GM12878 (cell line): Measurements from ENCODE around the gene DLG1.

Source experiments
- GATAD2B ChIP-seq: fragments of 450-650 bp; conservative IDR thresholded peaks from 2 replicates; pipeline ENCODE4 v1.6.1; 2017; ENCODE audit warnings: low read depth, mild to moderate bottlenecking, moderate library complexity
- JUND ChIP-seq: IDR thresholded peaks from 2 replicates; pipeline ENCODE4 v1.6.1; 2012; ENCODE audit warnings: low read depth, mild to moderate bottlenecking, low read length, improper control_type of control experiment, moderate library complexity
- KLF5 ChIP-seq: fragments of 450-650 bp; IDR thresholded peaks from 2 replicates; pipeline ENCODE4 v1.6.1; 2014; ENCODE audit warnings: mild to moderate bottlenecking; ENCODE audit not compliant: partially characterized antibody
- POLR2A ChIP-seq: IDR thresholded peaks from 2 replicates; pipeline ENCODE4 v1.6.1; 2011; ENCODE audit warnings: low read depth, mild to moderate bottlenecking, low read length
- SMC3 ChIP-seq: IDR thresholded peaks from 2 replicates; pipeline ENCODE4 v1.6.1; 2011; ENCODE audit warnings: low read length, improper control_type of control experiment, borderline replicate concordance
- STAT1 ChIP-seq: fragments of 450-650 bp; conservative IDR thresholded peaks from 2 replicates; pipeline ENCODE4 v1.6.1; 2014; ENCODE audit warnings: antibody characterized with exemption, mild to moderate bottlenecking
- ZNF384 ChIP-seq: IDR thresholded peaks from 2 replicates; pipeline ENCODE4 v1.6.1; 2012; ENCODE audit warnings: low read depth, mild to moderate bottlenecking, low read length, improper control_type of control experiment, borderline replicate concordance
- TF ChIP-seq, protein P1 (sequence below), 3 experiments: IDR thresholded peaks in 2 of 3; conservative IDR thresholded peaks in 1 of 3; 2 replicates each; pipeline ENCODE4 v1.5.1; 2011; ENCODE audit warnings: low read depth in 3 of 3, low read length in 3 of 3, mild to moderate bottlenecking in 3 of 3, control low read depth in 2 of 3, moderate library complexity in 2 of 3, inconsistent platforms in 1 of 3, mixed read lengths in 1 of 3; ENCODE audit not compliant: control insufficient read depth in 2 of 3, insufficient read depth in 1 of 3; ENCODE audit errors: extremely low read depth in 1 of 3
- TF ChIP-seq, protein P2 (sequence below): fragments of 450-650 bp; IDR thresholded peaks from 2 replicates; pipeline ENCODE4 v1.6.1; 2017; ENCODE audit warnings: antibody characterized with exemption, mild to moderate bottlenecking, moderate library complexity

DNA sequence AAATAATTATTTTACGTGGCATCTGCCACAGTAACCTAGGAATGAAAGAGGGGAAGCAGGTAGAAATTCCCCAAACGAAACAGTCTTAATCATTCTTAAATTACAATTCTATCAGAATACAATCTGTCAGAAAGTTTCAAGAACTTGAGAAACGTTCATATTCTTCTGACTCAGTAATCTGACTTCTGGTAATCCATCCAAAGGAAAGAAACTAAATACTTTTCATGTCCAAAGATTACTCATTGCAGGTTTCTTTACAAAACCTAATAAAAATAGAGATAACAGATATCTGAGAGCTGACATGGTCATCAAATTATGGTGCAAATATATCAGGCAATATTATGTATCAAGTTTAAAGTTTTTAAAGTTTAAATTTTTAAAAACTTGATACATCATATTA lies 109.4 kb downstream of the DLG1 start:
- TF ChIP-seq STAT1 = no peak
- no peak for TF ChIP-seq JUND
- TF ChIP-seq, protein P1, sequence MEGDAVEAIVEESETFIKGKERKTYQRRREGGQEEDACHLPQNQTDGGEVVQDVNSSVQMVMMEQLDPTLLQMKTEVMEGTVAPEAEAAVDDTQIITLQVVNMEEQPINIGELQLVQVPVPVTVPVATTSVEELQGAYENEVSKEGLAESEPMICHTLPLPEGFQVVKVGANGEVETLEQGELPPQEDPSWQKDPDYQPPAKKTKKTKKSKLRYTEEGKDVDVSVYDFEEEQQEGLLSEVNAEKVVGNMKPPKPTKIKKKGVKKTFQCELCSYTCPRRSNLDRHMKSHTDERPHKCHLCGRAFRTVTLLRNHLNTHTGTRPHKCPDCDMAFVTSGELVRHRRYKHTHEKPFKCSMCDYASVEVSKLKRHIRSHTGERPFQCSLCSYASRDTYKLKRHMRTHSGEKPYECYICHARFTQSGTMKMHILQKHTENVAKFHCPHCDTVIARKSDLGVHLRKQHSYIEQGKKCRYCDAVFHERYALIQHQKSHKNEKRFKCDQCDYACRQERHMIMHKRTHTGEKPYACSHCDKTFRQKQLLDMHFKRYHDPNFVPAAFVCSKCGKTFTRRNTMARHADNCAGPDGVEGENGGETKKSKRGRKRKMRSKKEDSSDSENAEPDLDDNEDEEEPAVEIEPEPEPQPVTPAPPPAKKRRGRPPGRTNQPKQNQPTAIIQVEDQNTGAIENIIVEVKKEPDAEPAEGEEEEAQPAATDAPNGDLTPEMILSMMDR (IDR thresholded peaks at IDR 0.05 in 2 of 3, conservative IDR thresholded peaks at IDR 0.05 in 1 of 3; ENCODE audit: control insufficient read depth in 2 of 3, extremely low read depth in 1 of 3, insufficient read depth in 1 of 3, low read depth in 3 of 3, low read length in 3 of 3) = no peak
- TF ChIP-seq GATAD2B = no peak
- no peak for TF ChIP-seq POLR2A
- no peak for TF ChIP-seq SMC3
- TF ChIP-seq, protein P2, sequence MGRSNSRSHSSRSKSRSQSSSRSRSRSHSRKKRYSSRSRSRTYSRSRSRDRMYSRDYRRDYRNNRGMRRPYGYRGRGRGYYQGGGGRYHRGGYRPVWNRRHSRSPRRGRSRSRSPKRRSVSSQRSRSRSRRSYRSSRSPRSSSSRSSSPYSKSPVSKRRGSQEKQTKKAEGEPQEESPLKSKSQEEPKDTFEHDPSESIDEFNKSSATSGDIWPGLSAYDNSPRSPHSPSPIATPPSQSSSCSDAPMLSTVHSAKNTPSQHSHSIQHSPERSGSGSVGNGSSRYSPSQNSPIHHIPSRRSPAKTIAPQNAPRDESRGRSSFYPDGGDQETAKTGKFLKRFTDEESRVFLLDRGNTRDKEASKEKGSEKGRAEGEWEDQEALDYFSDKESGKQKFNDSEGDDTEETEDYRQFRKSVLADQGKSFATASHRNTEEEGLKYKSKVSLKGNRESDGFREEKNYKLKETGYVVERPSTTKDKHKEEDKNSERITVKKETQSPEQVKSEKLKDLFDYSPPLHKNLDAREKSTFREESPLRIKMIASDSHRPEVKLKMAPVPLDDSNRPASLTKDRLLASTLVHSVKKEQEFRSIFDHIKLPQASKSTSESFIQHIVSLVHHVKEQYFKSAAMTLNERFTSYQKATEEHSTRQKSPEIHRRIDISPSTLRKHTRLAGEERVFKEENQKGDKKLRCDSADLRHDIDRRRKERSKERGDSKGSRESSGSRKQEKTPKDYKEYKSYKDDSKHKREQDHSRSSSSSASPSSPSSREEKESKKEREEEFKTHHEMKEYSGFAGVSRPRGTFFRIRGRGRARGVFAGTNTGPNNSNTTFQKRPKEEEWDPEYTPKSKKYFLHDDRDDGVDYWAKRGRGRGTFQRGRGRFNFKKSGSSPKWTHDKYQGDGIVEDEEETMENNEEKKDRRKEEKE = no peak
- TF ChIP-seq KLF5 = no peak
- no peak for TF ChIP-seq ZNF384
